Tibial nerve (tissue), 4 donors: ENCODE data around the gene HAO2.

ENCODE experiments used
- EP300 ChIP-seq, 2 donors: sonication (generic); formaldehyde crosslinking; IDR thresholded peaks; one replicate each; pipeline ENCODE4 v1.6.1; 2017; ENCODE audit warnings: antibody characterized with exemption in 2 of 2, mild to moderate bottlenecking in 1 of 2
- POLR2A ChIP-seq, 2 donors: fragments of 450-650 bp; IDR thresholded peaks; one replicate each; pipeline ENCODE4 v1.6.1; 2017; ENCODE audit warnings: antibody characterized with exemption in 2 of 2, mild to moderate bottlenecking in 2 of 2, moderate library complexity in 2 of 2
- TF ChIP-seq, protein P1 (sequence below), 5 experiments: fragments of 200-600 bp in 3 of 5; fragments of 450-650 bp in 2 of 5; sonication (generic) in 3 of 5; IDR thresholded peaks; one replicate each; pipeline ENCODE4 v1.5.1; 2016 to 2019; ENCODE audit warnings: antibody characterized with exemption in 5 of 5, mild to moderate bottlenecking in 3 of 5, moderate library complexity in 2 of 5

DNA sequence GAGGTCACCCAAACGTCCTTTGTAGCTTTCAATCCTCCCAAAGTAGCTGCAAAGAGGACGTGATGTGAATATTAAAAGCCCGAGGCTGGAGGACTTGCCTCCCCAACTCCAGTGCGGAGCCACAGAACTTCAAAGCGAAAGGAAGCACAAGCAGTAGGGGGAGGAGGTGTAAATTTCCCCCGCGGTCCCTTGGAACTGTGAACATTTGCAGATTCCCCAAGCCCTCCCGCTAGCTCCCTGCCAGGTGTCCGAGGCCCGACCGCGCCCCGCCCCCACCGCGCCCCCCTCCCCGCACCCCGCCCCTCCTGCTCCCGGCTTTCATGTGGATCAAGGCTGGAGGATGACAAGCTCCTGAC lies 41.5 kb upstream of the HAO2 start:
- TF ChIP-seq POLR2A (IDR thresholded peaks at IDR 0.05) (no peak), EP300 (IDR thresholded peaks at IDR 0.05) (no peak)
- TF ChIP-seq, protein P1, sequence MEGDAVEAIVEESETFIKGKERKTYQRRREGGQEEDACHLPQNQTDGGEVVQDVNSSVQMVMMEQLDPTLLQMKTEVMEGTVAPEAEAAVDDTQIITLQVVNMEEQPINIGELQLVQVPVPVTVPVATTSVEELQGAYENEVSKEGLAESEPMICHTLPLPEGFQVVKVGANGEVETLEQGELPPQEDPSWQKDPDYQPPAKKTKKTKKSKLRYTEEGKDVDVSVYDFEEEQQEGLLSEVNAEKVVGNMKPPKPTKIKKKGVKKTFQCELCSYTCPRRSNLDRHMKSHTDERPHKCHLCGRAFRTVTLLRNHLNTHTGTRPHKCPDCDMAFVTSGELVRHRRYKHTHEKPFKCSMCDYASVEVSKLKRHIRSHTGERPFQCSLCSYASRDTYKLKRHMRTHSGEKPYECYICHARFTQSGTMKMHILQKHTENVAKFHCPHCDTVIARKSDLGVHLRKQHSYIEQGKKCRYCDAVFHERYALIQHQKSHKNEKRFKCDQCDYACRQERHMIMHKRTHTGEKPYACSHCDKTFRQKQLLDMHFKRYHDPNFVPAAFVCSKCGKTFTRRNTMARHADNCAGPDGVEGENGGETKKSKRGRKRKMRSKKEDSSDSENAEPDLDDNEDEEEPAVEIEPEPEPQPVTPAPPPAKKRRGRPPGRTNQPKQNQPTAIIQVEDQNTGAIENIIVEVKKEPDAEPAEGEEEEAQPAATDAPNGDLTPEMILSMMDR (IDR thresholded peaks at IDR 0.05): no peak
